Activated T-cell treated with anti-CD3 and anti-CD28 coated beads for 24 hours (primary cell): ENCODE measurements around the gene CHD6.
A peak's percentile ranks its signal among the peaks of the same experiment; 100 is the strongest.

Experiments
- DNase-seq: peaks from one replicate; pipeline ENCODE4 v3.0.0-alpha.2; 2020; ENCODE audit warnings: low read depth

CHD6 gene

GRCh38 chr20:41623625-41624375, 5.6 kb upstream of the CHD6 start:
- no peak for DNase-seq

DNA sequence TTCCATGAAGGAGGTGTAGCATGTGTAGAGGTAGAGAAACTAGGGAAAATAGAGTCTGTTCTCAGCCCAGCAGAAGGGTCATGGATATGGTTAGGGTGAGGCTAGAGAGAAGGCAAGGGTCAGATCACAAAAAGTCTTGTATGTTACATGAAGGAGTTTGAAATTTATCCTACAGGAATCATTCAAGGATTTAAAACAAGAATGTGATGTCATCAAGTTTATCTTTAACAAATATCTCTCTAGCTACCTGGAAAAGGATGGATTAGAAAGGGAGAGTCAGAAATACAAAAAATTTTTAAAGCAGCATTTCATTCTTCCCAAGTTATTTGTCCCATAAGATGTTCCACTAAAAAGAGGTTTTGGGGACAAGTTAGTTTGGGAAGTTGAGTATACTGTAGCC, 4.4 kb upstream of the CHD6 start:
- no peak for DNase-seq

DNA sequence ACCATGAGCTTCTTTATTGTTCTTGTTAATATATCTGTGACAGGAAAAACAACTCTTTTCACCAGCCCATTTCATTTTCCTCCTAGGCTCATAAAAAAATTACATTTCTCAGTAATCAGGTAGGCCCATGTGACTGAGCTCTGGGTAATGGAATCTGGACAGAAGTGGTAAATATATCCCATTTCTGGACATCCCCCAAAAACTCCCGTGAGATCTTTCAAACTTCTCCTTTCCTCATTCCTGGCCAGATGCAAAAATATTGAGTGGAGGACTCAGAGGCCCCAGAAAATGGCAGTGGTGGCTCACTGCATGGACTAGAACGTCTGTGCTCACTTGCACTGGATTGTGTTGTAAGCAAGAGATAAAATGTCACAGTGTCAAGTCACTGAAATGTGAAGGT, 3.8 kb upstream of the CHD6 start:
- DNase-seq, result no peak

GRCh38 chr20:41621421-41621820, 3.2 kb upstream of the CHD6 start:
- DNase-seq, result no peak

DNA sequence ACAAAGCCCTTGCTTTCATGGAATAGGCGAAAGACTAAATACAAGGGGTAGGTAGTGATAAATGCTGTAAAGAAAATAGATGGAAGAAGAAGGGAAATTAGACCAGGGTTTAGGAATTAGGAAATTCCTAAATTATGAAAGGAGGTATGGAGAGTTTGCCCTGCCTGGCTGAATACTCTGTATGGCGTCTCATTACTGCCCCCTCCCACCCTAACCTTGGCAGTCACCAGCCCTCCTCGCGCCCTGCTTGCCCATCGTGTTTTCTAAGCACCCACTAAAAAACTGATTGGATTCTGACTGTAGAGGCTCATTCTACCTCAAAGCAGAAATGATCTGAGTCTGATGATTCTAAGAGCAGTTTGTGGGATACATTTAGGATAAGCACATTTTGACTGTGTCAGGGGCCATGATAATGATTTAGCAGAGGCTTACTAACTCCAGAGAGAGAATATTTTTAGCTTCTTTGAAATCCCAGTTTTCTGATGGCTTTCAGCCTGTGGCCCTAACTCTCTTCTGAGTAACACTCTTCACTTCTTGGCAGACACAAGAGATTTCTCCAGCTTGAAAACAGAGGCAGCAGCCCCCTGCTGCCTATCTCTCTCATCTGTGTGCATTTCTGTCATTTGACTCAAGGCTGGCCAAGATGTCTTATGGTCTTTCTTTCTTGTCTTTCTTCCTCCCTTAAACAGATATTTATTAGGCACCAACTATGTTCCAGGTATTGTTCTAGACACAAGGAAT, 1.4 kb upstream of the CHD6 start:
- DNase-seq, result no peak

DNA sequence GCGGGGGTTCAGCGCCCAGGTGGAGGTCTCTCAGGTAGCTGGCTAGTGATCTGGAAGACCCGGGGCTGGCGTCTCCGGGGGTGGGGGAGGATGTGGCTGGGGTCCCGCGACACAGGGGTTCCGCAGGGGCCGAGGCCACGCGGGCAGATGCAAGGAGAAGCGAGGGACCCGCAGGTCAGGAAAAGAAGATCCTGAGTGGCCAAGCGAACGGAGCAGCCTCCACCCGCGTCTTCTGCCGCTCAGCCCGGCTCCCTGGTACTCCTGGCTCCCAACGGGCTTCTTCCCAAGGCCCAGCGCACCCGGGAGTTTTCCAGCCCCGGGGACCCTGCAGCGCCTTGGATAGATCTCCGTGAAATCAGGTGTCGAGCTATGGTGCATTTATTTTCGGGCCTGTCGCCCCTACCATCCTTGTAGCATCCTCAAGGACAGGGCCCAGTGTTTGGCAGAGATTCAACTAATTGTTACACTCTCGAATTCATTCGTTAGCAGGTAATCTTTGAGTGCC, 682 bp upstream of the CHD6 start:
- no peak for DNase-seq

GRCh38 chr20:41617059-41617901, 897 bp downstream of the CHD6 start:
- DNase-seq, result peak; percentile 1

DNA sequence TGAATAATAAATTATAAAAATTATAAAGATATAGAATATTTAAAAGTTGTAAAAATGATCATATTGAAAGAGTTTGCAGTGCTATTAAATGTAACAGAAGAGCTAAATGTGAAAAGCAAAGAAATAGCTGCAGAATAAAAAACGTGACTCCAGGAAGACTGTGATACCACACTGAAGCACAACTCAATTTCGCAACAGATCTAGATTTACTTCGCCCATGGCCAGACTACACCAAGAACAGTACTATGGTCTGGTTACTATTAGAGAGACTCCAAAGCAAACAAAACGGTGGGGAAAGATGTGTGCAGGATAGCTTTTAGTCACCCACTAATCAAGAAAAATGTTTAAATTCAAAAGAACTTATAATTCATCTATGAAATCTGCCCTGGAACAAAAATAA, 1.9 kb downstream of the CHD6 start:
- DNase-seq, result no peak

- DNase-seq, result no peak
Observed at GRCh38 chr20:41615676-41616075, 2.5 kb downstream of the CHD6 start.

DNA sequence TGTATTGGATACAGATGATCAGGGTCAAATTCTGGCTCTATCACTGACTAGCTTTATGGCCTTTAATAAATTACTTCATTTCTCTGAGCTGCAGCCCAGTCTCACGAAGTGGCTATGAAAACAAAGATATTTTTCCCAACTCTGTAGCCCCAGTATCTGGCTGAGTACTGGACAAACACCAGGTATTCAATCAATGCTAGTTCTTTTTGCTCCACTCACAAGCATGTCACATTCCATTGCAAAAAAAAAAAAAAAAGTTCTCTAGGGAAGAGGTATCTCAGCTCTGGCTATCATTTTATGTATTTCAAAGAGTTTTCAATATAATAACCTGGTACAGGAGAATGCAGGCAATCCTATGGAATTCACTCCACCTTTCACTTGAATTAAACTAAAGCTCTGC, 3.1 kb downstream of the CHD6 start:
- no peak for DNase-seq

- DNase-seq, result no peak
Observed at GRCh38 chr20:41613321-41613720, 4.9 kb downstream of the CHD6 start.

DNA sequence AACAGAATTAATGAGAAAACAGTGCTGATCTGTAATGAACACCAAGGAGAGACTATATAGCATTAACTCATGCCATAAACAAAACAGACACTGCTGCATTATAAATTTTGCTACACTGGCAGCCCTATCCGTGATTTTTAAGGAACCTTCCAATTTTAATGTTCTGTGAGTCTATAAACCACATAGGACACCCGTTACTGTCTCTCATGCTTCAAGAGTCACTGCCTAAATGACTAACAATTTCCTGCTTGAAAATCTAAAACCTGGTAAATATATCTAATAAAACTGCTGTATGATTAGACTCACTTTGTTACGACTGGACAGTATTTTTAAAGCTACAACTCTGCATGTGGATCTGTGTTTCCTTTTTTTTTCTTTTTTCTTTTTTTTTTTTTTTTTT, 8.7 kb downstream of the CHD6 start:
- DNase-seq, result no peak

- DNase-seq, result no peak
Observed at GRCh38 chr20:41608606-41609005, 9.6 kb downstream of the CHD6 start.

GRCh38 chr20:41607791-41608190, 10.4 kb downstream of the CHD6 start:
- no peak for DNase-seq

DNA sequence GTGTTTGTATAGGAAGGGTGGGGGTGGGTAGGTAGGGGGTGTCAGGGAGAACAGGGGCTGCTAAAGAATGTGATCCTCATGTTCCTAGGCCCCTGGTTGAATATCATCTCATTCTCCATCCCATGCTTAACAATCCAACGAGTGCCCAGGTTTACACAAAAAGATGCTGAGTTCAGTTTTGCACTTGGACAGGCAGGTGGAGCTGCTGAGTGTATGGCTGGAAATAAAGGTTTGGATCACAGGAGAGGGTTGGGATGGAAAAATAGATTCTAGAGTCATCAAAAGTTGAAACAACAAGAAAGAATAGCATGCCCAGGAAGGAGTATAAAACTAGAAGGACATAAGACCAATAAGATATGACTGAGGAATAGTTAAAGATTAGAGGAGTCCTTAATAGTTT, 14.2 kb downstream of the CHD6 start:
- no peak for DNase-seq

- no peak for DNase-seq
Observed at GRCh38 chr20:41601742-41602141, 16.4 kb downstream of the CHD6 start.

DNA sequence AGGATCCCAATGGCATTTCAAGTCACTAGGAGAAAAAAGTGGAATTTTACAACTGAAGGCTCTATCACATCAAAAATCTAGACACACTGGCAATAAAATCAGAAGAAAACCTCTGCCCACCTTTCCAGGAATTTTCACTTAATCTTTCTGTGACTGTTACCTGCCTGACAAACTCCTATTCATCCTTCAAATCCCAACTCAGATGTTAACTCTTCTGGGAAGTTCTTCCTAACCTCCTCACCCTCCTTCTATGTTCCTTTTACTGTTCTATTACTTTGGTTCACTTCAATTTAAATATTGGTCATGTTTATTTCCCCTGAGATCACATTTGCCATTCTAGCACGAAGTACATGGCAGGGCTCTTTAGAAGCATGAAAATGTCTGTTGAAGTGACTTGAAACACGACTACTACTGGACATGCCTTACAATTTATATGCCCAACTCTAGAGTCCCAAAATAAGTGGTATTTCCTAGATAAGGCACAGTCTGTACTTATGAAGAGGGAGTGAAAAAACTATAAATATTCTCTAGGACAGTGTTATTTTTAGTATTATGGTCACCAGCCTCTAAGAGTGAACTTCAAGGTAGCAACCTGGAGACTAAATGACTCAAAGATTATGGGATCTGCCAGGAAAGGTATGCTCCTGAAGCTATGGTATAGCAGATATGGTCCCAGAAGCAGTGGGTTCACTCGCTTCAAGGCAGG, 17.1 kb downstream of the CHD6 start:
- no peak for DNase-seq

DNA sequence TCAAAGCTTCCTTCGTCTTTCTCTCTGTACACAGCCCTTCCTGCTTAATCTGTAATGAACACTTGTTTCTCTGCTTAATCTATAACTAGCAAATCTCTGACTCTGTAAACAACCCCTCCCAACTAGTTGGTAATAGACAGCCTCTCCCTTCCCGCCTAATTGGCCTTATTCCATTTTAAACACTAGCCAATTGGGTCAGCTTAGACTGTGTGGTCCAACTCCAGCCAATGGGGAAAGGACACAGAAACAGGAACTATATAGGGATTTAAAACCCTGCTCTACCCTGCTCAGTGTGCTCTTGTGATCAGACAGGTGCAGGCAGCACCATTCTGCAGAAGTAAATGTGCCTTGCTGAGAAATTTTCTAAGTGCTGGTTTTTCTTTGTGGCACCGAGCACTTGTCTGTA, 18.5 kb downstream of the CHD6 start:
- no peak for DNase-seq

- DNase-seq, result no peak
Observed at GRCh38 chr20:41598719-41599118, 19.5 kb downstream of the CHD6 start.

DNA sequence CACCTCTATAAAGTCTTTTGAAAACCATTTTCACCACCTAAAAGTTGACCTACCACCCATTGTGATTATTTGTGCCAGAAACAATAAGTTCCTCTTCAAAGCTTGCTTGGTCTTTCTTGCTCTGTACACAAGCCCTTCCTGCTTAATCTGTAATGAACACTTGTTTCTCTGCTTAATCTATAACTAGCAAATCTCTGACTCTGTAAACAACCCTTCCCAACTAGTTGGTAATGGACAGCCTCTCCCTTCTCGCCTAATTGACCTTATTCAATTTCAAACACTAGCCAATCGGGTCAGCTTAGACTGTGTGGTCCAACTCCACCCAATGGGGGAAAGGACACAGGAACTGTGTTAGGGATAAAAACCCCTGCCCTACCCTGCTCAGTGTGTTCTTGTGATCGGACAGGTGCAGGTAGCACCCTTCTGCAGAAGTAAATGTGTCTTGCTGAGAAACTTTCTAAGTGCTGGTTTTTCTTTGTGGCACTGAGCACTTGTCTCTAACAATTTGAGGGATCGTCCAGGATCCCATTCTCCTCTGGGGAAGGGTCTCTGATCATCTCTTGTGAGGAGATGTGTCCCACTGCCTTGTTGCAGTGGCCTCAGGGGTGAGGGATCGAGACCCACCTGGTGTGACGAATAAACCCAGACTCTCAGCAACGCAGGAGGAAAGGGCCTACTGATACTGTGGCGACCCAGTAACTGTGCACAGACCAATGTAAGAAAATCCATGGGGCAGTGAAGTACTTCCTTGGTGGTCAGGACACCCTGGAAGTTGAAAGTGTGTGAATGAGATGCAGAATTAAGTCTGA, 23.5 kb downstream of the CHD6 start:
- no peak for DNase-seq
